ENCODE measurements around the gene LPGAT1. TPM values are rescaled to one million over a fixed set of nuclear protein-coding genes. Genes with fewer than 3 reads are reported as not detected.

The LPGAT1 gene
- total RNA-seq, 1 experiment from 2014 or later: 41.7 TPM

DNA sequence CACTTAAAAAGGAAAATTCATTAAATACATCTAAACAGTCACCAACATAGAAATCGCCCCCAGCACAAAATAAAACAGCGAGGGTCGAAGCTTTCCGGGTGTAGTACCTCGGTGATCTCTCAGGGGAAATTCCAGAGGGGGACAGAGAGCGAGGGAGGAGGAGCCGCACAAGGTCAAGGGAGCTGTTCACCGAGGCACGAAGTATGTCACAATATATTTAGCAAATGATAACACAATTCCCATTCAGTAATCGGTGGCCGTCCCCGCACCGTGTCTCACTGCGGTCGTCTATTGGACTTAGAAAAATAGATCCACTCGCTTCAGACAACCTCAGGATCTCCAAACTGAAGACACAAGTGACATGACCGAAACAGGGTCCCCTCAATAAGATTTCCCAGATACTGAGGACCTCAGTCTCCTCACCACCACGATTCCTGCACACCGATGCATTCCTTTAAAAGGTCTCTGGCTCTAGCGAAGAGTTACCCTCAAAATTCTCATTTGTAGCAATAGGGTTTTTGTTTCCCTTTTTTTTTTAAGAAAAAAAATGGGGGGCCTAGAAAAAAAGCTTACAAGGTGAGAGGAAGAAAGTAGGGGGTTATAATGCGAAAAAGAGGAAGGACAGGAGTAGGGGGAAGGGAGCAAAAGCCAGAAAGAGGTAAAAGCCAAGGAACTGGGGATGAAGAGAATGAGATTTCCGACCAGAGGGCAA is 1.1 kb downstream of the LPGAT1 start:
- Histone ChIP-seq H3F3A (ENCODE audit: low read length, unreplicated experiment) (no peaks in the 10 kb centered on the region), H3K27ac (ENCODE audit: low read length) (no peak overlapping the region), H3K27me3 (ENCODE audit: low read length) (no peaks in the 10 kb centered on the region), H3K9ac (ENCODE audit: low read length) (peak overlapping the region; percentile 81; the same call in 1 of the 2 replicates), H4K20me1 (ENCODE audit: low read length) (no peaks in the 10 kb centered on the region), H3K4me3 (ENCODE audit: low read length) (peak overlapping the region; percentile 84), H3K36me3 (ENCODE audit: low read depth, low read length) (no peaks in the 10 kb centered on the region), H3K79me2 (ENCODE audit: low read length) (peaks cover 9% of the 10 kb centered on the region; the same call in 1 of the 2 replicates), H3K4me2 (ENCODE audit: low read length) (peak overlapping the region; percentile 89), H3K9me3 (ENCODE audit: low read length) (no peaks in the 10 kb centered on the region), H3K9me2 (replicated peaks; ENCODE audit: low read length) (no peaks in the 10 kb centered on the region), H3K4me1 (ENCODE audit: insufficient read depth, low read length) (peaks cover 13% of the 10 kb centered on the region; the same call in 1 of the 2 replicates), H2AFZ (ENCODE audit: low read length) (peak overlapping the region; percentile 91)
- TF ChIP-seq CTCF (conservative IDR thresholded peaks at IDR 0.05; ENCODE audit: low read depth, low read length) (no peak), EZH2 (IDR thresholded peaks at IDR 0.05; ENCODE audit: low read length, unreplicated experiment) (no peak), EZH2phosphoT487 (IDR thresholded peaks at IDR 0.05; ENCODE audit: borderline replicate concordance, low read length) (no peak)
- DNase-seq: no peak
- no peak for ATAC-seq
- BruUV-seq (replicated peaks): TSS peak; percentile 53
- ChIA-PET CTCF (interaction anchor here (1.2 kb wide), 1 partner anchor 131 kb away, joined by 4 read pairs; no protein-coding TSS in a partner anchor), POLR2A (ENCODE audit: unreplicated experiment) (no interaction called here)
- intact Hi-C loops (cut with micrococcal nuclease): loop anchor here (1.0 to 5.0 kb wide), 4 partner anchors 115 to 208 kb away; partner anchors contain the start of genes DTL and INTS7

DNA sequence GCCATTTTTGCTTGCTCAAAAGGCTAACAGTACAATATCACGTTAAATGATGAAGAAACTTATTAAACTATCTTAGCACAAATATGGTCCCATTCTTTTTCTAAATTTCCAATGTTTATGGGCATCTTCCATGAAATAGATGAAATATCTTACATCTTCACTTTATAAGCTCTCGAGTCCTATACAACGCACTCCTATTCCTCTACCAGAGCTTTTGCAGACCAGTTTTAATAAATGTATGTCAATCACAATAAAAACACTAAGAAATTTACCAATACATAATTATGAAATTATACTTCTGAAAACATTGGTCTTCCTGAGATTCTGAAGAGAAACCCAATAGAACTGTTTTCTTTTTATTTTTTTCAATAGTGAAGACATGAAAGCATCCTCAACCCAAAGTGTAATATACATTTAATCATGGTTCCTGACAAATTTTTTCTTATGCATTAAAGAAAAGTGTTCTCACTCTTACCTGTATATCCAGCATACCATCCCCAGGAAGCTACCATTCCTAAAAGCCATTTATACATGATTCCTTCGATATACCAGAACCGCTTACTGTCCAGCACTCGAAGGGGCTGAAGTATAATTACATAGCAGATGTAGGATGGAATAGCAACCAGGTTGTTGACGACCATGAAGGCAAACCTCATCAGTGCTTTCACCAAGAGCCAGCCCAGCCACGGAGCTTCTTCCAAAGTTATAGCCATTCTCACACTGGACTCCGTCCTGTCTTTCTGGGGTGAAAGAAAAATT is 1.8 kb downstream of the LPGAT1 start:
- Histone ChIP-seq H3K27ac (ENCODE audit: low read length) (no peak overlapping the region), H3K9me3 (ENCODE audit: low read length) (no peaks in the 10 kb centered on the region), H3K9ac (ENCODE audit: low read length) (no peak overlapping the region), H3K9me2 (replicated peaks; ENCODE audit: low read length) (no peaks in the 10 kb centered on the region), H3F3A (ENCODE audit: low read length, unreplicated experiment) (no peaks in the 10 kb centered on the region), H3K4me2 (ENCODE audit: low read length) (peak overlapping the region; percentile 89), H3K4me1 (ENCODE audit: insufficient read depth, low read length) (peaks cover 13% of the 10 kb centered on the region; the same call in 1 of the 2 replicates), H2AFZ (ENCODE audit: low read length) (no peak overlapping the region), H3K79me2 (ENCODE audit: low read length) (peaks cover 9% of the 10 kb centered on the region; the same call in 1 of the 2 replicates), H3K27me3 (ENCODE audit: low read length) (no peaks in the 10 kb centered on the region), H3K4me3 (ENCODE audit: low read length) (peak overlapping the region; percentile 84; the same call in 1 of the 2 replicates), H3K36me3 (ENCODE audit: low read depth, low read length) (no peaks in the 10 kb centered on the region), H4K20me1 (ENCODE audit: low read length) (no peaks in the 10 kb centered on the region)
- ATAC-seq (no peak), DNase-seq (no peak)
- intact Hi-C loops (cut with micrococcal nuclease): loop anchor here (5.0 kb wide), 1 partner anchor 209 kb away; the partner anchor contains the start of genes DTL and INTS7
- POLR2A ChIA-PET (ENCODE audit: unreplicated experiment): no interaction called here
- BruUV-seq (replicated peaks): no TSS peak
- no peak for TF ChIP-seq EZH2 (IDR thresholded peaks at IDR 0.05; ENCODE audit: low read length, unreplicated experiment)
- no peak for TF ChIP-seq CTCF (conservative IDR thresholded peaks at IDR 0.05; ENCODE audit: low read depth, low read length)
- no peak for TF ChIP-seq EZH2phosphoT487 (IDR thresholded peaks at IDR 0.05; ENCODE audit: borderline replicate concordance, low read length)
- CTCF ChIA-PET: interaction anchor here (1.2 kb wide), 1 partner anchor 131 kb away, joined by 4 read pairs; no protein-coding TSS in a partner anchor

Measured in PC-3 (cell line).